Ovary (tissue), 9 donors: ENCODE results near the gene FAM187B. TPM values are rescaled to one million over a fixed set of nuclear protein-coding genes. Genes with fewer than 3 reads are reported as not detected.

Source experiments
- DNase-seq, 5 donors: peaks; one replicate each; pipeline ENCODE4 v3.0.0-alpha.2; 2019 to 2020
- H3K27ac ChIP-seq, 2 donors: fragments of 200-600 bp; one replicate each; pipeline versions ENCODE4 v1.5.1 to v1.8.0; 2019 to 2022
- H3K27me3 ChIP-seq: fragments of 200-600 bp; one replicate; pipeline ENCODE4 v1.8.0; 2022
- H3K36me3 ChIP-seq: fragments of 200-600 bp; sonication (generic); one replicate; pipeline ENCODE4 v1.5.1; 2019
- H3K4me1 ChIP-seq: one replicate; pipeline ENCODE4 v1.8.1; 2013; ENCODE audit warnings: mild to moderate bottlenecking, moderate library complexity; ENCODE audit not compliant: insufficient read depth
- H3K4me3 ChIP-seq: fragments of 200-600 bp; sonication (generic); one replicate; pipeline ENCODE4 v1.5.1; 2017
- H3K9me3 ChIP-seq, 2 donors: fragments of 200-600 bp in 1 of 2; sonication (generic) in 1 of 2; one replicate each; pipeline versions ENCODE4 v1.5.1 to v1.8.1; 2013 to 2019; ENCODE audit warnings: mild to moderate bottlenecking in 1 of 2, moderate library complexity in 1 of 2
- CTCF ChIP-seq, 3 donors: fragments of 450-650 bp in 2 of 3; fragments of 200-600 bp in 1 of 3; IDR thresholded peaks; one replicate each; pipeline versions ENCODE4 v1.5.1 to v1.8.0; 2016 to 2022; ENCODE audit warnings: antibody characterized with exemption in 3 of 3, mild to moderate bottlenecking in 1 of 3
- EP300 ChIP-seq: sonication (generic); formaldehyde crosslinking; IDR thresholded peaks from one replicate; pipeline ENCODE4 v1.6.1; 2017; ENCODE audit warnings: antibody characterized with exemption
- POLR2A ChIP-seq: fragments of 450-650 bp; IDR thresholded peaks from one replicate; pipeline ENCODE4 v1.6.1; 2017; ENCODE audit warnings: antibody characterized with exemption, mild to moderate bottlenecking, moderate library complexity
- WGBS, 3 donors: extraction: QIAGEN DNeasy Blood & Tissue Kit in 1 of 3; methylation state at CpG; one replicate each; pipeline versions ENCODE4 v1.1.5 to v1.1.7; 2013 to 2017; 5-methylcytosine and 5-hydroxymethylcytosine counted together
- intact Hi-C, 4 donors: fragments of 100-400 bp; cut with DNase I; formaldehyde crosslinking; loops; one replicate each; pipeline versions ENCODE4 v1.11.0 to v1.15.1; 2022 to 2023
- polyA plus RNA-seq, 2 donors: library from polyadenylated mRNA; stranded (reverse); fragments of 200-250 nt in 1 of 2; fragments of 350-450 nt in 1 of 2; fragmentation: Illumina TruSeq in 1 of 2; extraction: RNeasy Lipid Tissue Mini Kit (QIAGEN cat#74804) in 1 of 2; gene quantifications; one replicate each; pipeline ENCODE4 v1.2.3, GENCODE V29; 2013 to 2014
- total RNA-seq, 7 donors: library from RNA; depleted of rRNA in 2 of 7; stranded (reverse); fragments of >200 nt in 2 of 7; fragmentation: NEBNext Ultra II Directional in 3 of 7; extraction: Animal tissue kit (Norgen Biotek cat#: 25700) in 3 of 7; gene quantifications; one replicate each; pipeline versions ENCODE4 v1.1.0 to v1.2.4, GENCODE V29; 2016 to 2023
- donor health status: DM: no; HTN: no; CAD: no; lungs with moderate emphysema.
- donor health status: DM: no; HTN: no; CAD: no.
- donor health status: Bipolar disorder and iron deficiency.
- donor health status: DM: yes; HTN: yes; CAD: no.
- donor health status: DM: no; HTN: no; CAD: no.
- donor health status: DM: yes; HTN: yes; CAD: no.

Gene FAM187B
- total and polyA plus RNA-seq, 9 donors = 0.06 TPM; not detected in 8

- DNase-seq = peak; percentile 90 to 95 (median 92)
- no peaks in the 10 kb centered on the region for H3K36me3 ChIP-seq
- no peaks in the 10 kb centered on the region for H3K9me3 ChIP-seq
- H3K4me1 ChIP-seq = peaks cover 11% of the 10 kb centered on the region
- WGBS, 3 donors = 3 to 6% (median 4%) methylated on average over 24 to 66 of the region's 66 CpGs
- intact Hi-C loops = loop anchor here (2.0 to 10.0 kb wide), 10 partner anchors 38 to 345 kb away; partner anchors contain the start of genes FFAR1 (in 2 of the 4), FXYD7 (in 2 of the 4), HAUS5 (in 1 of the 4) and KRTDAP (in 1 of the 4)
- peak; percentile 44 to 83 (median 79) for TF ChIP-seq CTCF (IDR thresholded peaks at IDR 0.05)
- TF ChIP-seq POLR2A = no peak
- peak overlapping the region; percentile 73 for H3K4me3 ChIP-seq
- peak overlapping the region; percentile 42 to 84 for H3K27ac ChIP-seq
- no peaks in the 10 kb centered on the region for H3K27me3 ChIP-seq
These were observed 41.0 kb upstream of the FAM187B start for GRCh38 chr19:35269438-35270117.

GRCh38 chr19:35268536-35269437, 40.2 kb upstream of the FAM187B start, which contains the start of gene USF2:
Gene USF2, plus strand, starts transcription at chr19:35268962. Its CDS starts 140 bp downstream, at chr19:35269102.
- intact Hi-C loops = loop anchor here in 3 of 4 donors (5.0 to 10.0 kb wide), 3 partner anchors 126 to 346 kb away; partner anchors contain the start of genes FXYD7 (in 2 of the 3) and HAUS5 (in 1 of the 3)
- 0 to 1% (median 1%) methylated on average over 30 to 108 of the region's 126 CpGs for WGBS, 3 donors
- Histone ChIP-seq H3K27me3 (no peaks in the 10 kb centered on the region), H3K36me3 (no peaks in the 10 kb centered on the region), H3K9me3 (no peaks in the 10 kb centered on the region), H3K4me3 (peak within 1 kb of the TSS; percentile 73), H3K27ac (peak within 1 kb of the TSS; percentile 94 to 97), H3K4me1 (peaks cover 11% of the 10 kb centered on the region)
- TF ChIP-seq CTCF (IDR thresholded peaks at IDR 0.05) (no peak), POLR2A (no peak), EP300 (no peak)
- peak; percentile 77 to 84 (median 79) for DNase-seq

- no peak for TF ChIP-seq CTCF (IDR thresholded peaks at IDR 0.05)
- peak; percentile 84 for TF ChIP-seq POLR2A
- TF ChIP-seq EP300 = no peak
- no peaks in the 10 kb centered on the region for H3K36me3 ChIP-seq
- intact Hi-C loops = loop anchor here in 3 of 4 donors (5.0 to 10.0 kb wide), 3 partner anchors 126 to 347 kb away; partner anchors contain the start of genes FXYD7 (in 2 of the 3) and HAUS5 (in 1 of the 3)
- H3K4me3 ChIP-seq = peak overlapping the region; percentile 73
- H3K4me1 ChIP-seq = peaks cover 10% of the 10 kb centered on the region
- peak overlapping the region; percentile 94 to 97 for H3K27ac ChIP-seq
- WGBS, 3 donors = 0 to 1% (median 0%) methylated on average over 65 to 100 of the region's 100 CpGs
- no peaks in the 10 kb centered on the region for H3K27me3 ChIP-seq
- peak; percentile 75 to 87 (median 83) for DNase-seq
- H3K9me3 ChIP-seq = no peaks in the 10 kb centered on the region
These were observed 39.4 kb upstream of the FAM187B start for GRCh38 chr19:35267818-35268535.
